HL-60 (cell line): ENCODE data around the gene NPAS4.

ENCODE experiments used
- CTCF ChIP-seq: IDR thresholded peaks from one replicate; pipeline ENCODE4 v1.5.1; 2011; ENCODE audit warnings: low read length, control low read depth, inconsistent platforms; ENCODE audit not compliant: insufficient read depth
- GABPA ChIP-seq: IDR thresholded peaks from 2 replicates; pipeline ENCODE4 v1.6.1; 2012; ENCODE audit warnings: low read depth
- POLR2AphosphoS5 ChIP-seq: IDR thresholded peaks from 2 replicates; pipeline ENCODE4 v1.6.1; 2012; ENCODE audit warnings: low read depth
- REST ChIP-seq: IDR thresholded peaks from 2 replicates; pipeline ENCODE4 v1.6.1; 2012; ENCODE audit warnings: low read depth; ENCODE audit not compliant: insufficient replicate concordance

GRCh38 chr11:66411323-66411722 lies 9.5 kb upstream of the NPAS4 start:
- no peak for TF ChIP-seq CTCF
- TF ChIP-seq POLR2AphosphoS5 = no peak
- no peak for TF ChIP-seq REST
- no peak for TF ChIP-seq GABPA
